ENCODE results near the gene EN1.

EN1 gene

DNA sequence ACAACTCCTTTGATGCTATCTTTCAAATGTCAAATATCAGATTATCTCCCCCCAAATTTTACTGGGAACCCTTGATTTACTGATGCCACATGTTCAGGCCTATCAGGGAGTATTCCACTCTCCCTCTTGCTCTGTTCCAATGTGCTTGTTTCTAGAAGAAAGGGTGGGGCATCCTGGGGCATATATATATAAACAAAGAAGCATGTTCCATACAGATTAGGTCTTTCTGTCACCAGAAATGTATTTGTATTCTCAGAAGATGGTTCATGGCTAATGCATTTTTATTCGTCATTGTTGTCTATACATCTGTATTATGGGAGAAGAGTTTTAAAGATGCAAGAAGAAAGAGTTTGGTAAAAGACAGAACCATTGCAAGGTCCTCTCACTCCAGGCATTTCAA, 24.9 kb downstream of the EN1 start:
- no peak for DNase-seq (ENCODE audit: low read depth in 4 of 4, low spot score in 1 of 4)

DNA sequence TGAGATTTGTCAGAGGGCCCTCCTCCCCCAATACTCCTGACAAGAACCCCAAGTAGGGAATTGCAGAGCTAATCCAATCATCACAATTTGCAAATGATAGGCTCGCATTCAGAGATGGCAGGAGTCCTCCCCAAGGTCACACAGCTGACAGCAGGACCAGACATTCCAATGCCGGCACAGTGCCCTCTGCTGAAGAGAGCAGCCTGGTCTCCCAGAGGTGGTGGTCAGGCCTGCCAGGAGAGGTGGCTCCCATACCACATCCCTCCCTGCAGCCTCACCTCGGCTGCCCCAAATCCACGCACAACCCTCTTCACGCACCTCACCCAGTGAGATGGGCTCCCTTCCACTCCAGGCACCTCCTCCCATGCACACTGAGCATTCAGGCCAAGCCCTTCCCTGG, 25.4 kb downstream of the EN1 start:
- DNase-seq (ENCODE audit: low read depth in 4 of 4, low spot score in 1 of 4), result no peak

DNA sequence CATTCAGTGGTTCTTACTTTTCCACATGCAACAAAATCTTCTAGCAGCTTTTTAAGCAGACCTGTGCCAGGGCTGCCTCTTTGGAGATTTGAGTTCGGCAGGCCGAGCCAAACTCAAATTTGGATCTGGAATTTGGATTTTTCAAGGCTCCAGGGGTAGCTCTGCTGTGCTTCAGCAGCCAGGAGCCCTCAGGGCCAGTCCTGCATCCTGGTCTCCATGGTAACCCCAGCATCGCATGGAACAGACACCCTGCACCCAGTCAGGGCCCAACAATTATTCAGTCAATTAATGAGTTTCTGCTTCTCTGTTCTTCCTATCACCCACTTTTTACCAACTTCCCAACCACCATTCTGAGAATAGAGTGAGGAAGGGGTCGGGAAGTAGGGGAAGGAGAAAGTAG, 30.0 kb downstream of the EN1 start:
- DNase-seq (ENCODE audit: low read depth in 4 of 4, low spot score in 1 of 4), result no peak

DNA sequence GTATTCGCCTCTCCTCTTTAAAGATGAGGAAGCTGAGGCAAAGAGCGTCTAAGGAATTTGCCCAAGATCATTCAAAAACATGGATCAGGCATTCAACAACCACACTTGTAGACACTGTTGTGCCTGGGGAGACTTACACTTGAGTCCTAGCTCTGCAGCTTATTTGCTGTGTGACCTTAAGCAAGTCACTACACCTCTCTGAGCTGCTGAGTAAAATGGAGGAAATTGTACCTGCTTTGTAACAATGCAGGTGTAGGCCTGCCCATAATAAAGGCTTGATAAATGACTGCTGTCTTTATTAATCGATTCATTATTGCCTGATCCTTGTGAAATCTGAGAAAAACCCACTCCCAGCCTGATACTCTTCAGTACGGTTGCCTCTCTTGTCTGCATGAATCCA, 30.8 kb downstream of the EN1 start:
- no peak for DNase-seq (ENCODE audit: low read depth in 4 of 4, low spot score in 1 of 4)

DNA sequence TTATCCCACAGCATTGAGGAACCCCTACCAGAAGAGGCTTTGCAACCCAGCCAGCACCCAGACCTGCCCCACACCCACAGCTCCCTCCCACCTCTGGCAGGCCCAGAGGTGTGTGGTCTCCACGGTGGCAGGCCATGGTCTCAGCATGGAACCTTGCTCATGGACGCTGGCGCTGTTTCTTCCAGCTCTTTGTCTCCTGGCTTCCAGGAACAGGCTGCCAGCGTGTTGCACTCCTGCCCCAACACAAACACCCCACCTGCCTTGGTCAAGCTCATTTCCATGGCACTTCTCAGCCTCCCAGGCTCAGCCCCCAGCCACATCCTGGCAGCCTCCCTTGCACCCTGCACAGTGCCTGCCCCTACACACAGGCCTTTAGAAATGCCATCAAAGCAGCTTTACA, 31.7 kb downstream of the EN1 start:
- no peak for DNase-seq (ENCODE audit: low read depth in 4 of 4, low spot score in 1 of 4)

DNA sequence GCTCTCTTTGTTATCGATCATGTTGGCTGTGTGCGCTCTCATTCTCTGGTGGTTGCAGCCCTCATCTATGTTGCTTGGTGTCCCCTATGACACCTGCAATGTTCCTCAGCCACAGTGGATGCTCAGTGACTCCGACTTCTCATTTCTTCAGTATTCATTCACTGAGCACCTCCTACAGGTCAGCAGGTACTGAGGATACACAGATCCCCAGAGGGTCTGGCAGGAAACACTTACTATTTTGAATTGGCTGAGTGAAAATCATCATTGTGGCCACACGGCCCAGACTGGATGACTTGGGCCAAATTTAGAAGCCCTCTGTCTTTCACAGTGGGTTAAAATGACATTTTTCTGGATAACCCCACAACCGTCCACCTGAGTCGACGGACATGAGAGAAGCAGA, 32.1 kb downstream of the EN1 start:
- no peak for DNase-seq (ENCODE audit: low read depth in 4 of 4, low spot score in 1 of 4)

DNA sequence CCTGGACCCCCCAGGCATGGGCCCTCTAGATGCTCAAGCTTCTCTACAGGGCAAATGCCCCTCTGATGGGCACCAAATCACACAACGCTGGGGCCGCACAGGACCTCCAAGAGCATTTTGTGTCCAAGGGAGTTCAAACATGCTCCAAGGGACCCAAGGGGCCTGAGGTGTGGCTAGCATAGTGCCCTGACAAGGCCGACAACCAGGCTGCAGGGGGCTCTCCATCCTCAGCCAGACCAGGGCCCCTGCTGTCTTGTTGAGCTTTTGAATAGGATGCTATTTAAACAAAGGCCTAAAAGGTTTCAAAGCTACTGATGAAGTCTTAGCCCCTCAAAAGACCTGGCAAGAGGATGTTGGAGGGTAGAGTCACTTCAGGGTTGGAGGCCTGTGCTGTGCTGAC, 33.1 kb downstream of the EN1 start:
- DNase-seq (ENCODE audit: low read depth in 4 of 4, low spot score in 1 of 4), result no peak

DNA sequence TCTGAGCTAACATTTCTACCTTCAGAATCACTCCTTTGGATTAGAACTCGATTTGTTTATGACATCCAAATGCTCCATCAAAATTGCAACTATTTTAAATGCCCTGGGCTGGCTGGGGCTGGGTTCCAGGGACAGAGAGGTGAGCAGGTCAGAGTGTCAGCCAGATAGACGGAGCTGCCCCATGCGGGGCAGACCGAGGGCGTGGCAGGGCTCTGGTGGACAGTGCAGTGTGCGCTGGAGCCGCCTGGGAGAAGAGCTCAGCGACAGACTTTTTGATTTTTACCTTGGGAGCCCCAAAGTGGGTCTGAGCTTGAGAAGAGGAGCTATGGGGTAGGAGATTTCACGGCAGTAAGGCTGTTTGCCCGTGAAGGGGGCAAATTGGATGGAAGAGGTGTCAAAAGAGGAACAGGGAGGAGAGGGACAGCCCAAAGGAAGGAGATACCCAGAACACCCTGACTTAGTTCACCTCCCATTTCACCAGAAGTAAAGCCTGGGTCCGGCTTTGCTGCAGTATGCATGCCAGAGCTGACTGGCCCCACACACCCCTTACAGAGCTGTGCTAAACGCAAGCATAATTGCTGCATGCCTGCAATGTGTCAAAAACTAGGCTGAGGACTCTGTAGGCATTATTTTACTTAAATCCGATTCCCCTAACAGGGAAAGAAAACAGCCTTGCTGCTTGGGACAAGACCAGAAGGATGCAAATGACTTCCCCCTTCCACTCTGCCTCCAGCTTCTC, 33.7 kb downstream of the EN1 start:
- DNase-seq (ENCODE audit: low read depth in 4 of 4, low spot score in 1 of 4), result no peak

DNA sequence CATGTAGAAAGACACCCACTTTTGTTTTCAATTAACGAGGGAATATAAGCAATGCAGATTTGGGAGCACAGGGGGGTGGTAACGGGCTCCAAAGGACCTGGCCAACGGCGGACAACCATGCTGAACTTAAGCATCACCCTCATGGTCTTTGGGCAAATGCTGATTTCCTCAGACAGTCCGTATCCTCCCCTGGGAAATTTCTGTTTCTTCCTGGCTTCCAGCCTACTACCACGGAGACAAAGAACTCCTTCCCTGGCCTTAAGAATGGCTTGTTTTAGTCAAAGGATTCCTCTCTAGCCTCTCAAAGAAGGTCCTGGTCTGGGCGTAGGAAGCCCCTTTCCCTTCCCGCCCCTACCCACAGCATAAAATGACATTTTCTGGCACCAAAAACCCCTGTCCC, 34.3 kb downstream of the EN1 start:
- DNase-seq (ENCODE audit: low read depth in 4 of 4, low spot score in 1 of 4), result no peak

DNA sequence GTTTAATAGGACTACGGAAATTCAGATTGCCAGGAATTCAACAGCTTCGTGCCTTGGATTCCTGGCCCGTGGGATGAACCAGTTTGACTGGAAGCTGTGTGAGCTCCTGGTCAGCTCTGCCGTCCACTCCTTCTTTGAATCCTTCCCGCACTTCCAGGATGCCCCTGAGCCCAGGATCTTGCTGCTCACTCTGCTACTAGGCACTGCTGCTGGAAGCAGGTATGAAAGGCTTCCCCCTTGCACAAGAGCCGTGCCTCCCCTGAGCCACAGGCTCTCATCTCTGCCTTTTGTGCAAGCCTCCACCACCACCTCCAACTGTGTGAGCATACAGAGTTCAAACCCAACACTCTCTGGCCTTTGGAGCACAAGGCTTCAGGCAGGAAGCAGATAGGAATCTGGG, 34.9 kb downstream of the EN1 start:
- DNase-seq (ENCODE audit: low read depth in 4 of 4, low spot score in 1 of 4), result no peak

DNA sequence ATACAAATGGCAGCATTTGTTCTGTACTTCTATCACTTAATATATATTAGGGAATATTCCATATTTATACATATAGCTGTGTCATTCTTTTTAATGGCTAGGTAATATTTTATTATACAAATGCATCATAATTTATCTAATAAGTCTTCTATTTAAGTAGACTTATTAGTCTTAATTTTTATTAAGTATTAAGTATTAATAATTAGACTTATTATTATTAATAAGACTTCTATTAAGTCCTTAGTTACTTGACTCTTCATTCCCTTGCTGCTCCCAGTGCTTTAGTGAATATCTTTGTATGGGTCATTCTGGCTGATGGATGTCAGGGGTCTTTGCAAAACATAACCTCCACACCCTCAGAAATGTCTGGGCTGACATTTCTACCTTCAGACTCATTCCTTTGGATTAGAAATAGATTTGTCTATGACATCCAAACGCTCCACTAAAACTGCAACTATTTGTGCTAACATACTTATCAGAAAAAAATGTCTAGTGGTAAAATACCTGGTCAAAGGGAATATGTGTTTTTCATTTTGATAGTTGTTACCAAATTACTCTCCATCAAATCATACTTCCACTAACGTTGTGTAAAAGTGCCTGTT, 35.8 kb downstream of the EN1 start:
- no peak for DNase-seq (ENCODE audit: low read depth in 4 of 4, low spot score in 1 of 4)

DNA sequence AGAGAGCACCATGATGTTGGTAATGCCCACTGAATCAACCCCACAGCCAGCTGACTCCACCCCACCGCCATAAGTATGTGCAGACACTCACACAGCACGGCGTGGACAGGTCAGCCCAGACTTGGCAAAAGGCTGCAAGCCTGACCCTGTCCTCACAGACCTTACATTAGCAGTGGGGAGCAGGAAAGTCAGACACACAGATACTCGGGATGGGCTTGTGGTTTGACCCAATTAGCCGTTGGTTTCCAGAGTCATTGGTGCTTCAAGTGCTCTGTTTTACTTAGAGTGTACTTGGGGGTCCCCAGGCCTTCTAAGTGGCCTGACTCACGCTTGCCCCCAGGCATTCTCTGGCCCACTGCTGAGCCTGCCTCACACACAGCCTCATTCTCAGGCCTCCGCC, 36.7 kb downstream of the EN1 start:
- no peak for DNase-seq (ENCODE audit: low read depth in 4 of 4, low spot score in 1 of 4)

DNA sequence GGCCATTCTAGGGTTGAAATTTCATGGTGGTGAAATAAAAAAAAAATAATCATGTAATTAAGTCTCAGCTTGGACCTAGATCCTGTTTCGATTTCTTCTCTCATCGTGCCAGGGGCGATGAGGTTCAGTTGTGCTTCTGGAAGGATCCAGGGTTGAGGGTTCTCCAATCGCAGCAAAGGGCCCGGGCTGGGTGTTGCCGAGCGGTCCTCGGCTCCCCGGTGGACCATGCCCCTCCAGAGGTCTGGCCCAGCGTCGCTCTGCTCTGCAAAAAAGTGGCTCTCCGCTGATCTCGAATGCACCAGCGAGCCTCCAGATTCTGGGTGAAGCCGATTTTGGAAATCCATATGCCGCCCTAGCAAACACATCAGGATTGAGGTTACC, 39.0 kb downstream of the EN1 start:
- DNase-seq (ENCODE audit: low read depth in 4 of 4, low spot score in 1 of 4), result no peak

DNA sequence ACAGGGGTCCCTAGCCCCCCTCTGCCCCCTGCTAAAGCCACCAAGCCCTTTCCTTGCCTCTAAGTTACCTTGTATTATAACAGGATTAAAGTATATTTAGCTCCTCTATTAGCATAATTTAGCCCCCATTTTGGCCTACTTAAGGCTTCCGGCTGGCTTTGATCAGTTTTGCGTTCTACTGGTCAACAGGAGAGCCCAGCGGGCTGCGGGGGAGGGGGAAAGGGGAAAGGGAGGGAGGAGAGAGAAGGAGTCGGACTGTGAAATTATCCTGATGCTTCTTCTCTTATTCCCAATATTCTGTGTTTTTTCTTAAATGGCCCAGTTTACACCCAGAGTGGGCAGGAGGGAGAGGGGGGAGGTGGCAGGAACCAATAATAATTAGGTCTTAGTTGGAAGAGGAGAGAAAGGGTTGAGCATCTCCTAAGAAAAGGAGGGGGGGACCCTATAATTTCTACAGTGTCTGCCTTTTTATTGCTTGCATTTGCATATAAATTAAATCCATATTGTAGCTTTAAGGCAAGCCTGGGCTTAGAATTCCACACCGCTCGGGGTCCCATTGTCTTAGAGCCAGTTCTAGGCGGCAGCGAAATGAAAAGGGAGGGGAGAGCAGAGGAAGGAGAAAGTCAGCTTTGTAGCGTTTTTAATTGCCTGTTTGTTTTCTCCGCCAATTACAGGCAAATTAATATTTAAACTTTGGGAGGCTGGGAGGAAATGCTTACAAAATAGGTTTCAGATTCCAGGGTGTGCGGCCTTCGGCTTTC, 39.6 kb downstream of the EN1 start:
- DNase-seq (ENCODE audit: low read depth in 4 of 4, low spot score in 1 of 4), result no peak

DNA sequence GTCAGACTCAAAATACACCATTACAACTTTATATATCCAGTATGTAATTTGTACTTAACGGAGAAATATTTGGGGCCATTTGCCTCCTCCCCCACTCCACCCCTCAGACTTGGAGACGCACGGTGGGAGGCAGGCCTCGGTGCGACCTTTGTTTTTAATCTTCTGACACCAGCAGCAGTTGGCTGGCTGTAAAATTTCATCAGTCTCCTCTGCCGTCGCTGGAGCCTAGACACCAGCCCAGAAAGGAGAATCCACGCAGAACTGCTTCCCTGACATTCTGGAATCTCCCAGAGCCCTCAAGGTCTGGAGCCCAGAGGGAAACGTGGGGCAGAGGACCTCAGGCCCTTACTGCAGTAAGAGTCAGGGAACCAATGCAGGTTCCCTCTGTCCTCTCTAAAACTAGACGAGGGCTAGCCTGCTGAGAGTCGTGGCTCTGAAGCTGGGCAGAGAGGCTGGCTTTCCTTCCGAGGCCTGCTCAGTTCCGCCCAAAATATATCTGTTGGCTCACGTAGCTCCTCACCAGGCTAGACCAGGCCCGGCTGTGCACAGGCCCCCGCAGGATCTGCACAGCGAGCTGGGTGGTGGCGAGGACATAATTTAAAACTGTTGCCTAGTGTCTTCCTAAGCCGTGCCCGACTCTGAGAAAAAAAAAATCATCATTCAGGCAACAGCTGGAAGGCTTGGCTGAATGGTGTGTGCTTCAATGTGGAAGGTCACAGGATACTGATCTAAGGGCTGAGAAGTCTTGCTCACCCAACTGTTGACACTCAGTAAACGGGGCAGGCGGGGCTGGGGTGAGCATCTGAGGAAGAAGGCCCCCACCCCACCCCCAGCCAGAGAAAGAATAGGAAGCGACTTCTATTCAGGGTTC, 40.4 kb downstream of the EN1 start:
- DNase-seq (ENCODE audit: low read depth in 4 of 4, low spot score in 1 of 4), result no peak

DNA sequence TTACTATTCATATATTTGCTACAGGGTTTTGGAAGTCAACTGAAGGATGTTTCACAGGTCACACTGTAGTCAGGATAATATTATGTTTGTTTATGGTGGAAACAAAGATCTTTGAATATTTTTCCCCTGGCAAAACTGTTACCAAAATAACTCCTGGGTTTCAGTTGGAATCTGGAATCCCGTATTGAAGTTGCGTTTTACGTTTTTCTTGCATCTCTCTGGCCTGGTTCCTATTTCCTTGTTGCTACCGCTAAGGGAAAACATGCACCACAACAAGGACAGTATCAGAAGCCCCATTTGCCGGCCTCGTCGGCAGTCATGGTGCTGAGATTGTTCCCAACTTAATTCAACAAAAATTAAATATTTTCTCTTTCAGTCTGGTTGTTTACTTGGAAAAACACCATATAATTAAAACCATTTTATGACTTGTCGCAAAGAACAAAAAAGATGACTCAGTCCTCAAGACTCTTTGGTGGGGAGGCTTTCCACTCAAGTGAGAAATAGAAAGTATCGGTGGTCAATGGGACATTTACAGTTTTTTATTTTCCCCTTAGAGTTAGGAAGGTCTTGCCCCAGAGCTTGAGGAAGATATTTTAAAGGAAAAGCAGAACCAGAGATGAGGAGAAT, 42.3 kb downstream of the EN1 start:
- no peak for DNase-seq (ENCODE audit: low read depth in 4 of 4, low spot score in 1 of 4)

DNA sequence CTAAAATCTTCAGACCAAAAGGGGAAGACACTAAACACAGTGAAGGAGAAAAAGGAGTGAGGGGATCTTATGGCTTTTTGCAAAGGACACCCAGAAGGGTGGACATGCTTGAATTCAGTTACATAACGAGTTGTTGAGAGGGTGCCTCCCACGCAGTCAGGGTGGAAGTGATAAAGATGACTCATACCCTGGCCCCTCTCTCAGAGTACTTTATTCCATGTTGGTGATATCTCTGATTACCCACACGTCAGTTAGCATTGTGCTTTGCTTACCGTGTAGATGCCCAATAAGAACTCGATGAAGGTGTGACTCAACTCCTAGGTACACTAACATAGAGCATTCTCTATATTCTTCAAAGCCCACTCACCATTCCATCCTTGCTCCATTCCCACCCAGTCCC, 44.4 kb downstream of the EN1 start:
- no peak for DNase-seq (ENCODE audit: low read depth in 4 of 4, low spot score in 1 of 4)

DNA sequence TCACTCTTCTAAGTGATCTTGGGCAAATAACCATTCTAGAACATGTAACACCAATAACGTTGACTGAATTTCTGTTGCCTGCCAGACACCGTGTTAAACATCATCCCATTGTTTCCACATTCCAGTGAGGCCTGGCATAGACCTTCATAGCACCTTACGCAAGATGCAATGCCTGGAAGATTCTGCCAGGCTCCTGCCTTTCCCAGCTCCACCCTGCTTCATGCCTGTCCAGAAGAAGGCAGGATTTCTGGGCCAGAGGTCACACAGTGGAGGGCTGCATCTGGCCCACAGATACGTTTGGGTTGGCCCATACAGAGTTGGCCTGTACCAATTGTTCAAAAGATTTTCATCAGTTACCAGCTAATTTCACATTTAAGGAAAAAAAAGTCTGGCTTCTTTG, 46.3 kb downstream of the EN1 start:
- no peak for DNase-seq (ENCODE audit: low read depth in 4 of 4, low spot score in 1 of 4)

DNA sequence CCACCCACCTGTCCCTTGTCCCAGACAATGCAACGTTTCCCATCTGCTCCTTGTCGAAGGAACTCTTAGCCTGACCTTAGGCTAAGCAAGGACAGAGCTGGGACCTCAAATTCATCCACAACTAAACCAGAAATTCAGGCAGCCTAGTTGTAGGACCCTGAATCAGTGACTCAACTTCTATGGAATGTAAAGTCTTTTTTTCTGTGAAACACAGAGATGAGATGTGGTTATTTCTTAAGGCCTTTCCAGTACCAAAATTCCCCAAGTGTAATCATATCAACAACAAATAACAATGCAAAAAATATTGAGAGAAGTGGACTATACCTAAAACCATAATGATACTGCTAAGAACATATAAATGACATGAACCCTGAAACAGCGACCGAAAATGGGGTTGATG, 46.7 kb downstream of the EN1 start:
- DNase-seq (ENCODE audit: low read depth in 4 of 4, low spot score in 1 of 4), result no peak

DNA sequence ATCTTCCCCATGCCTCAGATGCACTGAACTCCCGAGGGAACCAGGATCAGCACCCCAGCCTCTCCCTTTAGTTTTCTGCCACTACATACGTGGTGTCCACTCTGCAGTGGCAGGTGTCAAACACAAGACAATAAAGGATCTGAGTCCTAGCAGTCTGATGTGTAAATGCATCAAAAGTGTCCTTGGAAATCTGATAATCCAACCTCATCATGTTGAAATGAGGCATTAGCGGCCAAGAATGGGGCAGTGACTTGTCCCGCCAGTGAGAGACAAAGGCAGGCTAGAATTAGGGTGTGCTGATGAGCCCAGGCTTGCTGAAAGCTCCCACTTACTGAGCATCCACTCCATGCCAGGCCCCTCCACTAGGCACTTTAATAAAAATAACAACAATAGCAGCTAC, 52.9 kb downstream of the EN1 start:
- DNase-seq (ENCODE audit: low read depth in 4 of 4, low spot score in 1 of 4), result no peak
